OCI-LY3 (cell line): ENCODE results near the gene RPL36AL.

ENCODE experiments used
- EZH2phosphoT487 ChIP-seq: fragments of 200-600 bp; shearing (Covaris generic); IDR thresholded peaks from 2 replicates; pipeline ENCODE4 v1.6.1; 2018; ENCODE audit warnings: antibody characterized with exemption, mixed run types, low read depth
- TF ChIP-seq, protein P1 (sequence below): fragments of 200-600, 300-600 bp; sonication (generic); IDR thresholded peaks from 2 replicates; pipeline ENCODE4 v1.5.1; 2014; ENCODE audit warnings: antibody characterized with exemption, low read length, low read depth

DNA sequence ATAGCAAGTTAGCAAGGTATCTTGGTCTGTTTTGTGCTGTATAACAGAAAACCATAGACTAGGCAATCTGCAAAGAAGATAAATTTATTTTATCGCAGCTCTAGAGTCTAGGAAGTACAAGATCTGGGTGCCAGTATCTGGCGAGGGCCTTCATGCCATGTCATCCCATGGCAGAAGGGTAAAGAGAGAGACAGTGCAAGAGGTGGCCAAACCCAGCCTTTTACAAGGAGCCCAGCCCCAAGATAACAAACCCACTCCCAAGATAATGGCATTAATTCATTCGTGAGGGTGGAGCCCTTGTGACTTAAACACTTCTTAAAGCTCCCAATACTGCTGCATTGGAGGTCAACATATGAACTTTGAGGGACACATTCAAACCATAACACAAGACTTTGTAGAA lies 51.1 kb downstream of the RPL36AL start:
- TF ChIP-seq, protein P1, sequence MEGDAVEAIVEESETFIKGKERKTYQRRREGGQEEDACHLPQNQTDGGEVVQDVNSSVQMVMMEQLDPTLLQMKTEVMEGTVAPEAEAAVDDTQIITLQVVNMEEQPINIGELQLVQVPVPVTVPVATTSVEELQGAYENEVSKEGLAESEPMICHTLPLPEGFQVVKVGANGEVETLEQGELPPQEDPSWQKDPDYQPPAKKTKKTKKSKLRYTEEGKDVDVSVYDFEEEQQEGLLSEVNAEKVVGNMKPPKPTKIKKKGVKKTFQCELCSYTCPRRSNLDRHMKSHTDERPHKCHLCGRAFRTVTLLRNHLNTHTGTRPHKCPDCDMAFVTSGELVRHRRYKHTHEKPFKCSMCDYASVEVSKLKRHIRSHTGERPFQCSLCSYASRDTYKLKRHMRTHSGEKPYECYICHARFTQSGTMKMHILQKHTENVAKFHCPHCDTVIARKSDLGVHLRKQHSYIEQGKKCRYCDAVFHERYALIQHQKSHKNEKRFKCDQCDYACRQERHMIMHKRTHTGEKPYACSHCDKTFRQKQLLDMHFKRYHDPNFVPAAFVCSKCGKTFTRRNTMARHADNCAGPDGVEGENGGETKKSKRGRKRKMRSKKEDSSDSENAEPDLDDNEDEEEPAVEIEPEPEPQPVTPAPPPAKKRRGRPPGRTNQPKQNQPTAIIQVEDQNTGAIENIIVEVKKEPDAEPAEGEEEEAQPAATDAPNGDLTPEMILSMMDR = no peak
- no peak for TF ChIP-seq EZH2phosphoT487
